ENCODE data around the gene CLEC2A. TPM values are rescaled to one million over a fixed set of nuclear protein-coding genes. Genes with fewer than 3 reads are reported as not detected.

CLEC2A gene
- total and polyA plus RNA-seq, 9 of the 15 experiments (the other 6 are each of a cell fraction or from before 2014, with no cell fraction given), result not detected

- TF ChIP-seq STAT6 (CRISPR knock-in tag; IDR thresholded peaks at IDR 0.05) (no peak), ZNF75A (CRISPR knock-in tag; IDR thresholded peaks at IDR 0.05) (no peak), MYNN (IDR thresholded peaks at IDR 0.05) (no peak), MYNN (CRISPR knock-in tag; IDR thresholded peaks at IDR 0.05) (no peak), KLF1 (tag; IDR thresholded peaks at IDR 0.05) (no peak), ZNF408 (CRISPR knock-in tag; IDR thresholded peaks at IDR 0.05; ENCODE audit: low read depth) (no peak), ZFP30 (CRISPR knock-in tag; IDR thresholded peaks at IDR 0.05; ENCODE audit: borderline replicate concordance) (no peak), SOX6 (IDR thresholded peaks at IDR 0.05) (no peak)
- TF ChIP-seq, protein P1, sequence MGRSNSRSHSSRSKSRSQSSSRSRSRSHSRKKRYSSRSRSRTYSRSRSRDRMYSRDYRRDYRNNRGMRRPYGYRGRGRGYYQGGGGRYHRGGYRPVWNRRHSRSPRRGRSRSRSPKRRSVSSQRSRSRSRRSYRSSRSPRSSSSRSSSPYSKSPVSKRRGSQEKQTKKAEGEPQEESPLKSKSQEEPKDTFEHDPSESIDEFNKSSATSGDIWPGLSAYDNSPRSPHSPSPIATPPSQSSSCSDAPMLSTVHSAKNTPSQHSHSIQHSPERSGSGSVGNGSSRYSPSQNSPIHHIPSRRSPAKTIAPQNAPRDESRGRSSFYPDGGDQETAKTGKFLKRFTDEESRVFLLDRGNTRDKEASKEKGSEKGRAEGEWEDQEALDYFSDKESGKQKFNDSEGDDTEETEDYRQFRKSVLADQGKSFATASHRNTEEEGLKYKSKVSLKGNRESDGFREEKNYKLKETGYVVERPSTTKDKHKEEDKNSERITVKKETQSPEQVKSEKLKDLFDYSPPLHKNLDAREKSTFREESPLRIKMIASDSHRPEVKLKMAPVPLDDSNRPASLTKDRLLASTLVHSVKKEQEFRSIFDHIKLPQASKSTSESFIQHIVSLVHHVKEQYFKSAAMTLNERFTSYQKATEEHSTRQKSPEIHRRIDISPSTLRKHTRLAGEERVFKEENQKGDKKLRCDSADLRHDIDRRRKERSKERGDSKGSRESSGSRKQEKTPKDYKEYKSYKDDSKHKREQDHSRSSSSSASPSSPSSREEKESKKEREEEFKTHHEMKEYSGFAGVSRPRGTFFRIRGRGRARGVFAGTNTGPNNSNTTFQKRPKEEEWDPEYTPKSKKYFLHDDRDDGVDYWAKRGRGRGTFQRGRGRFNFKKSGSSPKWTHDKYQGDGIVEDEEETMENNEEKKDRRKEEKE (IDR thresholded peaks at IDR 0.05; ENCODE audit: borderline replicate concordance in 1 of 2, control insufficient read depth in 1 of 2, low read depth in 2 of 2, low read length in 1 of 2), result no peak
Observed at GRCh38 chr12:9920451-9920850, 11.7 kb downstream of the CLEC2A start (continued).
